ENCODE data around the gene EFNB1. TPM values are rescaled to one million over a fixed set of nuclear protein-coding genes. Genes with fewer than 3 reads are reported as not detected.
A peak's percentile ranks its signal among the peaks of the same experiment; 100 is the strongest.

EFNB1 gene
- total RNA-seq, 2 donors from 2014 or later: 77.9 to 92.2 TPM

GRCh38 chrX:68824565-68825125 lies 4.2 kb upstream of the EFNB1 start:
- DNase-seq: no peak
- Histone ChIP-seq H3K36me3 (no peaks in the 10 kb centered on the region), H3K27me3 (peaks cover 4% of the 10 kb centered on the region), H3K9me3 (no peaks in the 10 kb centered on the region), H3K4me3 (no peak overlapping the region), H3K27ac (no peak overlapping the region), H3K9ac (ENCODE audit: low read depth in 2 of 2, low read length in 2 of 2) (no peak overlapping the region), H3K4me1 (no peaks in the 10 kb centered on the region)
- intact Hi-C loops (cut with DNase I): loop anchor here (5.0 kb wide), 2 partner anchors 458 to 563 kb away; no protein-coding TSS in a partner anchor
- TF ChIP-seq CTCF (IDR thresholded peaks at IDR 0.05): no peak

- Histone ChIP-seq H3K9me3 (no peaks in the 10 kb centered on the region), H3K4me3 (no peak overlapping the region), H3K9ac (ENCODE audit: low read depth in 2 of 2, low read length in 2 of 2) (no peak overlapping the region), H3K27me3 (peaks cover 1% of the 10 kb centered on the region), H3K4me1 (no peaks in the 10 kb centered on the region), H3K36me3 (no peaks in the 10 kb centered on the region), H3K27ac (no peak overlapping the region)
- intact Hi-C loops (cut with DNase I): loop anchor here (2.0 to 5.0 kb wide), 3 partner anchors 234 to 456 kb away; no protein-coding TSS in a partner anchor
- no peak for TF ChIP-seq CTCF (IDR thresholded peaks at IDR 0.05)
- peak; percentile 17 for DNase-seq
Observed at GRCh38 chrX:68826113-68826980, 2.5 kb upstream of the EFNB1 start.

- H3K4me1 ChIP-seq: no peaks in the 10 kb centered on the region
- DNase-seq: no peak
- H3K27me3 ChIP-seq: no peaks in the 10 kb centered on the region
- H3K27ac ChIP-seq: no peak overlapping the region
- H3K4me3 ChIP-seq: no peak overlapping the region
- intact Hi-C loops (cut with DNase I): loop anchor here (2.0 to 5.0 kb wide), 3 partner anchors 234 to 455 kb away; no protein-coding TSS in a partner anchor
- no peaks in the 10 kb centered on the region for H3K9me3 ChIP-seq
- TF ChIP-seq CTCF (IDR thresholded peaks at IDR 0.05): no peak
- H3K9ac ChIP-seq (ENCODE audit: low read depth in 2 of 2, low read length in 2 of 2): no peak overlapping the region
- no peaks in the 10 kb centered on the region for H3K36me3 ChIP-seq
Observed at GRCh38 chrX:68827256-68827655, 1.6 kb upstream of the EFNB1 start.

GRCh38 chrX:68827848-68828624 lies 785 bp upstream of the EFNB1 start:
- Histone ChIP-seq H3K9me3 (no peaks in the 10 kb centered on the region), H3K36me3 (no peaks in the 10 kb centered on the region), H3K27me3 (no peaks in the 10 kb centered on the region), H3K4me3 (peak overlapping the region; percentile 11), H3K27ac (peak overlapping the region; percentile 69), H3K9ac (ENCODE audit: low read depth in 2 of 2, low read length in 2 of 2) (peak overlapping the region; percentile 47 to 86), H3K4me1 (no peaks in the 10 kb centered on the region)
- peak; percentile 91 for TF ChIP-seq CTCF (IDR thresholded peaks at IDR 0.05)
- peak; percentile 92 for DNase-seq
- intact Hi-C loops (cut with DNase I): loop anchor here (2.0 to 5.0 kb wide), 3 partner anchors 233 to 454 kb away; no protein-coding TSS in a partner anchor

All from colonic mucosa (tissue), 4 donors.